Measurements from ENCODE around the gene ARHGAP10. TPM values are rescaled to one million over a fixed set of nuclear protein-coding genes. Genes with fewer than 3 reads are reported as not detected.

ARHGAP10 gene
- polyA plus RNA-seq, 1 donor, result 11.0 TPM

- Histone ChIP-seq H3K4me3 (ENCODE audit: low read length) (no peak overlapping the region), H3K27me3 (ENCODE audit: control insufficient read depth, insufficient read depth, low read length) (no peaks in the 10 kb centered on the region), H3K27ac (ENCODE audit: low read length) (no peak overlapping the region), H3K9me3 (ENCODE audit: control insufficient read depth, low read depth, low read length) (no peaks in the 10 kb centered on the region), H3K4me1 (ENCODE audit: control insufficient read depth, insufficient read depth, low read length) (no peaks in the 10 kb centered on the region), H3K36me3 (ENCODE audit: control insufficient read depth, insufficient read depth, low read length) (peaks cover 10% of the 10 kb centered on the region)
- no CpG with 5 or more reads among the region's 5 CpGs for WGBS (ENCODE audit: insufficient coverage, low lambda C conversion rate)
- no peak for DNase-seq
Observed at GRCh38 chr4:147942729-147943128, 210.8 kb downstream of the ARHGAP10 start.

- peaks cover 10% of the 10 kb centered on the region for H3K36me3 ChIP-seq (ENCODE audit: control insufficient read depth, insufficient read depth, low read length)
Observed at GRCh38 chr4:147943159-147943638, 211.3 kb downstream of the ARHGAP10 start.

GRCh38 chr4:147944249-147944648 is 212.4 kb downstream of the ARHGAP10 start:
- DNase-seq, result no peak
- no peak overlapping the region for H3K27ac ChIP-seq (ENCODE audit: low read length)
- H3K4me1 ChIP-seq (ENCODE audit: control insufficient read depth, insufficient read depth, low read length), result no peaks in the 10 kb centered on the region
- 100% methylated on average over 1 of the region's 1 CpG for WGBS (ENCODE audit: insufficient coverage, low lambda C conversion rate)
- no peak overlapping the region for H3K4me3 ChIP-seq (ENCODE audit: low read length)
- peaks cover 12% of the 10 kb centered on the region for H3K36me3 ChIP-seq (ENCODE audit: control insufficient read depth, insufficient read depth, low read length)
- H3K9me3 ChIP-seq (ENCODE audit: control insufficient read depth, low read depth, low read length), result no peaks in the 10 kb centered on the region
- H3K27me3 ChIP-seq (ENCODE audit: control insufficient read depth, insufficient read depth, low read length), result no peaks in the 10 kb centered on the region

More at GRCh38 chr4:147943159-147943638, 211.3 kb downstream of the ARHGAP10 start:
- no peak for DNase-seq
- Histone ChIP-seq H3K9me3 (ENCODE audit: control insufficient read depth, low read depth, low read length) (no peaks in the 10 kb centered on the region), H3K4me3 (ENCODE audit: low read length) (no peak overlapping the region), H3K27me3 (ENCODE audit: control insufficient read depth, insufficient read depth, low read length) (no peaks in the 10 kb centered on the region), H3K27ac (ENCODE audit: low read length) (no peak overlapping the region), H3K4me1 (ENCODE audit: control insufficient read depth, insufficient read depth, low read length) (no peaks in the 10 kb centered on the region)
- 80% methylated on average over 1 of the region's 3 CpGs for WGBS (ENCODE audit: insufficient coverage, low lambda C conversion rate)

GRCh38 chr4:147944670-147945260 is 212.9 kb downstream of the ARHGAP10 start:
- 100% methylated on average over 3 of the region's 10 CpGs for WGBS (ENCODE audit: insufficient coverage, low lambda C conversion rate)
- Histone ChIP-seq H3K9me3 (ENCODE audit: control insufficient read depth, low read depth, low read length) (no peaks in the 10 kb centered on the region), H3K4me1 (ENCODE audit: control insufficient read depth, insufficient read depth, low read length) (no peaks in the 10 kb centered on the region), H3K27me3 (ENCODE audit: control insufficient read depth, insufficient read depth, low read length) (no peaks in the 10 kb centered on the region), H3K36me3 (ENCODE audit: control insufficient read depth, insufficient read depth, low read length) (peaks cover 12% of the 10 kb centered on the region), H3K27ac (ENCODE audit: low read length) (no peak overlapping the region), H3K4me3 (ENCODE audit: low read length) (no peak overlapping the region)
- DNase-seq, result no peak

- no peak overlapping the region for H3K27ac ChIP-seq (ENCODE audit: low read length)
- no peaks in the 10 kb centered on the region for H3K27me3 ChIP-seq (ENCODE audit: control insufficient read depth, insufficient read depth, low read length)
- no peaks in the 10 kb centered on the region for H3K9me3 ChIP-seq (ENCODE audit: control insufficient read depth, low read depth, low read length)
- no peaks in the 10 kb centered on the region for H3K4me1 ChIP-seq (ENCODE audit: control insufficient read depth, insufficient read depth, low read length)
- H3K36me3 ChIP-seq (ENCODE audit: control insufficient read depth, insufficient read depth, low read length), result peaks cover 8% of the 10 kb centered on the region
- DNase-seq, result no peak
- no peak overlapping the region for H3K4me3 ChIP-seq (ENCODE audit: low read length)
- WGBS (ENCODE audit: insufficient coverage, low lambda C conversion rate), result no CpG with 5 or more reads among the region's 5 CpGs
Observed at GRCh38 chr4:147948336-147948735, 216.4 kb downstream of the ARHGAP10 start.

GRCh38 chr4:147950261-147950660 is 218.4 kb downstream of the ARHGAP10 start:
- no peak overlapping the region for H3K27ac ChIP-seq (ENCODE audit: low read length)
- H3K36me3 ChIP-seq (ENCODE audit: control insufficient read depth, insufficient read depth, low read length), result peaks cover 5% of the 10 kb centered on the region
- H3K27me3 ChIP-seq (ENCODE audit: control insufficient read depth, insufficient read depth, low read length), result no peaks in the 10 kb centered on the region
- no peak overlapping the region for H3K4me3 ChIP-seq (ENCODE audit: low read length)
- no peaks in the 10 kb centered on the region for H3K9me3 ChIP-seq (ENCODE audit: control insufficient read depth, low read depth, low read length)
- no peak for DNase-seq
- H3K4me1 ChIP-seq (ENCODE audit: control insufficient read depth, insufficient read depth, low read length), result no peaks in the 10 kb centered on the region
- no CpG with 5 or more reads among the region's 1 CpG for WGBS (ENCODE audit: insufficient coverage, low lambda C conversion rate)

GRCh38 chr4:147950841-147951240 is 219.0 kb downstream of the ARHGAP10 start:
- no peaks in the 10 kb centered on the region for H3K9me3 ChIP-seq (ENCODE audit: control insufficient read depth, low read depth, low read length)
- H3K27ac ChIP-seq (ENCODE audit: low read length), result no peak overlapping the region

DNA sequence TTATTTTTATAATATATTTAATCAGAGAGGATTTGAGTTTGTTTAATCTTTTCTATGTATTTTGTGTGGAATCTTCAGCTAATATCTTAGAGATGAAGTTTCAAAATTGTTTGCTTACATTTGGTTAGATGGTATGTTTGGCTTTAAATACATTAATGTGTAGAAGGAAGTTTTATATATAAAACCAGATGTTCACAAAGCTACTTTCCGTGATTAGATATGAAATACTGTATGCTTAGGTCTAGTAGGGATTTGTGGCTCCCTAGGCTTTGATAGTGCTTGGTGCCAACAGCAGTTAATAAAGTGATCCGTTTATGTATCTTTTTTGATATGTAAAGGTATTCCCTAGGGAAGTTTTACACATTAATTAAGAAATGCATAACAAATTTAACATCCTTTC is 223.0 kb downstream of the ARHGAP10 start:
- Histone ChIP-seq H3K9me3 (ENCODE audit: control insufficient read depth, low read depth, low read length) (no peaks in the 10 kb centered on the region), H3K4me1 (ENCODE audit: control insufficient read depth, insufficient read depth, low read length) (no peaks in the 10 kb centered on the region), H3K27me3 (ENCODE audit: control insufficient read depth, insufficient read depth, low read length) (no peaks in the 10 kb centered on the region), H3K27ac (ENCODE audit: low read length) (no peak overlapping the region), H3K36me3 (ENCODE audit: control insufficient read depth, insufficient read depth, low read length) (peaks cover 3% of the 10 kb centered on the region), H3K4me3 (ENCODE audit: low read length) (no peak overlapping the region)
- DNase-seq, result no peak
- no CpG with 5 or more reads among the region's 2 CpGs for WGBS (ENCODE audit: insufficient coverage, low lambda C conversion rate)

More at GRCh38 chr4:147950841-147951240, 219.0 kb downstream of the ARHGAP10 start:
- H3K4me1 ChIP-seq (ENCODE audit: control insufficient read depth, insufficient read depth, low read length), result no peaks in the 10 kb centered on the region
- 46% methylated on average over 2 of the region's 2 CpGs for WGBS (ENCODE audit: insufficient coverage, low lambda C conversion rate)
- H3K27me3 ChIP-seq (ENCODE audit: control insufficient read depth, insufficient read depth, low read length), result no peaks in the 10 kb centered on the region
- H3K4me3 ChIP-seq (ENCODE audit: low read length), result no peak overlapping the region
- no peak for DNase-seq
- peaks cover 5% of the 10 kb centered on the region for H3K36me3 ChIP-seq (ENCODE audit: control insufficient read depth, insufficient read depth, low read length)

DNA sequence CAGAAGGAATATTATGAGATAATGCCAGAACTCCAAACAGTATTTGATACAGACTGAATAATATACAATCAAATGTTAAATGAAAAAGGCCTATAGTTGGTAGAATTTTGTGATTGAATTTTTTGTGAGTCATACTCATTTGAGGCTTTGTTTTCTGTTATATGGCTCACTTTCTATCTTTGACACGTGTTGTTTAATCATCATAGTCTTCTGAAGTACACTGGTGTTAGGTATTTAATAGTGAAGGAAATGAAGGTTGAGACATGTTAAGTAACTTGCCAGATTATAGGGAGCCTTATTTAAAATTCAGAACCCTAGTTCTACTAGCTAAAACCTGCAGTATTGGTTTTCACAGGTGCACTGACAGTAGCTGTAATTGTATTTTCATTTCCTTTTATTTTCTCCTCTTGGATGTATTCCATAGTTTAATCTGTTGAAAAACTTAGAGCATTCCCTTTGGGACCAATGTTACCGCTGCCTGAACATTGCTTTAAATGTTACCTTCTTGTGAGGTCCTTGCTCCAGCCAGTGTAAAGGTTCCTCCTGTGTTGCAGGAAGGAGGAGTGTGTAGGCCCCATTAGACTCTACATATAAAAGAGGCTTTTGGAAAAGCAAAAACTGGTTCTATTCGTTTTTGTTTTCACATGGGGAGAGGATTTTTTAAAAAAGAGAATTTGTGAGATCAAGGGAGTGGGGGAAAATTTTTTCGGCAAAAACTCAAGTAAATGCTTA is 224.1 kb downstream of the ARHGAP10 start:
- DNase-seq, result no peak
- Histone ChIP-seq H3K9me3 (ENCODE audit: control insufficient read depth, low read depth, low read length) (no peaks in the 10 kb centered on the region), H3K4me3 (ENCODE audit: low read length) (no peak overlapping the region), H3K27me3 (ENCODE audit: control insufficient read depth, insufficient read depth, low read length) (no peaks in the 10 kb centered on the region), H3K27ac (ENCODE audit: low read length) (no peak overlapping the region), H3K36me3 (ENCODE audit: control insufficient read depth, insufficient read depth, low read length) (peaks cover 3% of the 10 kb centered on the region), H3K4me1 (ENCODE audit: control insufficient read depth, insufficient read depth, low read length) (no peaks in the 10 kb centered on the region)
- 92% methylated on average over 3 of the region's 4 CpGs for WGBS (ENCODE audit: insufficient coverage, low lambda C conversion rate)

DNA sequence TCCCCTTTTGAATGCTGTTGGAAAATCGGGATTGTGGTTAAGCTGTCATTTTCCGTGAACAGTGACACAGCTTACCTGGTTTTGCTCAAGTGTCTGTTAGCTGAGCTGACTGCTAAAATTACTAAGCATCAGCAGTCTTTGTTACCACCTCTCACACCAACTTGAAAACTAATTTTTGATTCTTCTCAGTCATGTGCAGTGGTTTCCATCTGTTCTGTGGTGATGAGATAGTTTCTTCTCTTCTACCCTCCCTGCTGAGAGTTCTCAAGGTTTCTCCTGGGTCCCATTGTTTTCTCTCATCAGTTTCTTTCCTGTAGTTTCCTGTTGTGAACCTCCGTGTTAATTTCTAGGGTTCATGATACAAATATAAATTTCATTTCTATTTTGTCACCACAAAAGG is 225.6 kb downstream of the ARHGAP10 start:
- Histone ChIP-seq H3K9me3 (ENCODE audit: control insufficient read depth, low read depth, low read length) (no peaks in the 10 kb centered on the region), H3K27me3 (ENCODE audit: control insufficient read depth, insufficient read depth, low read length) (no peaks in the 10 kb centered on the region), H3K4me1 (ENCODE audit: control insufficient read depth, insufficient read depth, low read length) (no peaks in the 10 kb centered on the region), H3K27ac (ENCODE audit: low read length) (no peak overlapping the region), H3K36me3 (ENCODE audit: control insufficient read depth, insufficient read depth, low read length) (peaks cover 3% of the 10 kb centered on the region), H3K4me3 (ENCODE audit: low read length) (no peak overlapping the region)
- 82% methylated on average over 1 of the region's 3 CpGs for WGBS (ENCODE audit: insufficient coverage, low lambda C conversion rate)
- DNase-seq, result no peak

Measured in large intestine (tissue), 3 donors.